ENCODE results near the gene GNB1. TPM values are rescaled to one million over a fixed set of nuclear protein-coding genes. Genes with fewer than 3 reads are reported as not detected.

Gene GNB1
- total and polyA plus RNA-seq, 9 of the 15 experiments (the other 6 are each of a cell fraction or from before 2014, with no cell fraction given) = 34.3 to 388 (median 114) TPM

- TF ChIP-seq USF2 (CRISPR knock-in tag; IDR thresholded peaks at IDR 0.05) (no peak), MTF1 (CRISPR knock-in tag; IDR thresholded peaks at IDR 0.05; ENCODE audit: borderline replicate concordance) (no peak), TBL1XR1 (IDR thresholded peaks at IDR 0.05; ENCODE audit: low read length in 2 of 2) (no peak), HMGN3 (IDR thresholded peaks at IDR 0.05; ENCODE audit: borderline replicate concordance, extremely low read depth, insufficient read length, low read depth, low read length) (peak; percentile 18), POLR2H (tag; IDR thresholded peaks at IDR 0.05; ENCODE audit: low read depth) (no peak), HNRNPLL (IDR thresholded peaks at IDR 0.05; ENCODE audit: low read depth, low read length, poor library complexity, severe bottlenecking) (no peak), ZNF431 (CRISPR knock-in tag; IDR thresholded peaks at IDR 0.05) (no peak), KDM5B (IDR thresholded peaks at IDR 0.05; ENCODE audit: insufficient replicate concordance, low read depth, low read length) (peak; percentile 65), AFF4 (CRISPR knock-in tag; IDR thresholded peaks at IDR 0.05) (no peak), KLF6 (CRISPR knock-in tag; IDR thresholded peaks at IDR 0.05; ENCODE audit: borderline replicate concordance) (no peak), EZH2 (IDR thresholded peaks at IDR 0.05; ENCODE audit: borderline replicate concordance, low read depth, low read length) (no peak), ZNF740 (CRISPR knock-in tag; IDR thresholded peaks at IDR 0.05) (no peak), ZNF740 (tag; IDR thresholded peaks at IDR 0.05) (no peak), ZNF644 (tag; IDR thresholded peaks at IDR 0.05; ENCODE audit: low read depth) (0 out of 2 replicates have a peak, but pooled peaks have one; percentile 1), NFXL1 (CRISPR knock-in tag; IDR thresholded peaks at IDR 0.05) (no peak), HDAC2 (IDR thresholded peaks at IDR 0.05) (no peak), NFE2 (IDR thresholded peaks at IDR 0.05; ENCODE audit: low read depth) (no peak), TFE3 (CRISPR knock-in tag; IDR thresholded peaks at IDR 0.05) (no peak), ZNF408 (CRISPR knock-in tag; IDR thresholded peaks at IDR 0.05; ENCODE audit: low read depth) (no peak), ZBTB7A (IDR thresholded peaks at IDR 0.05; ENCODE audit: borderline replicate concordance, control insufficient read depth, low read depth, low read length) (peak; percentile 62; the same call in 1 of the 2 replicates)
Observed at GRCh38 chr1:1891349-1892078, 627 bp upstream of the GNB1 start (continued).
